Esophagus squamous epithelium (tissue), 4 donors: ENCODE measurements around the gene HIPK1.

Experiments used
- POLR2A ChIP-seq, 4 donors: fragments of 450-650 bp; IDR thresholded peaks; one replicate each; pipeline ENCODE4 v1.6.1; 2017; ENCODE audit warnings: antibody characterized with exemption in 4 of 4, mild to moderate bottlenecking in 4 of 4, moderate library complexity in 3 of 4
- TF ChIP-seq, protein P1 (sequence below), 6 experiments: fragments of 450-650 bp in 4 of 6; fragments of 200-600 bp in 2 of 6; sonication (generic) in 2 of 6; IDR thresholded peaks; one replicate each; pipeline ENCODE4 v1.5.1; 2016 to 2019; ENCODE audit warnings: antibody characterized with exemption in 6 of 6, mild to moderate bottlenecking in 4 of 6, moderate library complexity in 4 of 6

- TF ChIP-seq POLR2A (IDR thresholded peaks at IDR 0.05), result no peak
- TF ChIP-seq, protein P1, sequence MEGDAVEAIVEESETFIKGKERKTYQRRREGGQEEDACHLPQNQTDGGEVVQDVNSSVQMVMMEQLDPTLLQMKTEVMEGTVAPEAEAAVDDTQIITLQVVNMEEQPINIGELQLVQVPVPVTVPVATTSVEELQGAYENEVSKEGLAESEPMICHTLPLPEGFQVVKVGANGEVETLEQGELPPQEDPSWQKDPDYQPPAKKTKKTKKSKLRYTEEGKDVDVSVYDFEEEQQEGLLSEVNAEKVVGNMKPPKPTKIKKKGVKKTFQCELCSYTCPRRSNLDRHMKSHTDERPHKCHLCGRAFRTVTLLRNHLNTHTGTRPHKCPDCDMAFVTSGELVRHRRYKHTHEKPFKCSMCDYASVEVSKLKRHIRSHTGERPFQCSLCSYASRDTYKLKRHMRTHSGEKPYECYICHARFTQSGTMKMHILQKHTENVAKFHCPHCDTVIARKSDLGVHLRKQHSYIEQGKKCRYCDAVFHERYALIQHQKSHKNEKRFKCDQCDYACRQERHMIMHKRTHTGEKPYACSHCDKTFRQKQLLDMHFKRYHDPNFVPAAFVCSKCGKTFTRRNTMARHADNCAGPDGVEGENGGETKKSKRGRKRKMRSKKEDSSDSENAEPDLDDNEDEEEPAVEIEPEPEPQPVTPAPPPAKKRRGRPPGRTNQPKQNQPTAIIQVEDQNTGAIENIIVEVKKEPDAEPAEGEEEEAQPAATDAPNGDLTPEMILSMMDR (IDR thresholded peaks at IDR 0.05), result no peak
These were observed 4.7 kb upstream of the HIPK1 start for GRCh38 chr1:113924473-113924872.
